T47D (cell line): ENCODE measurements around the gene KIF19.
"Not testable (repeated sequence)": the region's sequence is repeated elsewhere in the genome, so short reads cannot be mapped to it uniquely, and the experiment has no call there.

ENCODE experiments used
- DNase-seq, 2 experiments: peaks; one replicate each; pipeline versions ENCODE4 v3.0.0 to v3.0.0-alpha.2; 2011 to 2012; ENCODE audit warnings: low read depth in 1 of 2, low spot score in 1 of 2
- JUND ChIP-seq: IDR thresholded peaks from 2 replicates; pipeline ENCODE4 v1.6.1; 2012; ENCODE audit warnings: low read depth
- in situ Hi-C: cut with HindIII; loops from 2 replicates; pipeline ENCODE4 v1.10.0; 2016; ENCODE audit warnings: low sequenced_read_pairs, low pct_unique_long_range_greater_than_20kb

Gene KIF19, protein sequence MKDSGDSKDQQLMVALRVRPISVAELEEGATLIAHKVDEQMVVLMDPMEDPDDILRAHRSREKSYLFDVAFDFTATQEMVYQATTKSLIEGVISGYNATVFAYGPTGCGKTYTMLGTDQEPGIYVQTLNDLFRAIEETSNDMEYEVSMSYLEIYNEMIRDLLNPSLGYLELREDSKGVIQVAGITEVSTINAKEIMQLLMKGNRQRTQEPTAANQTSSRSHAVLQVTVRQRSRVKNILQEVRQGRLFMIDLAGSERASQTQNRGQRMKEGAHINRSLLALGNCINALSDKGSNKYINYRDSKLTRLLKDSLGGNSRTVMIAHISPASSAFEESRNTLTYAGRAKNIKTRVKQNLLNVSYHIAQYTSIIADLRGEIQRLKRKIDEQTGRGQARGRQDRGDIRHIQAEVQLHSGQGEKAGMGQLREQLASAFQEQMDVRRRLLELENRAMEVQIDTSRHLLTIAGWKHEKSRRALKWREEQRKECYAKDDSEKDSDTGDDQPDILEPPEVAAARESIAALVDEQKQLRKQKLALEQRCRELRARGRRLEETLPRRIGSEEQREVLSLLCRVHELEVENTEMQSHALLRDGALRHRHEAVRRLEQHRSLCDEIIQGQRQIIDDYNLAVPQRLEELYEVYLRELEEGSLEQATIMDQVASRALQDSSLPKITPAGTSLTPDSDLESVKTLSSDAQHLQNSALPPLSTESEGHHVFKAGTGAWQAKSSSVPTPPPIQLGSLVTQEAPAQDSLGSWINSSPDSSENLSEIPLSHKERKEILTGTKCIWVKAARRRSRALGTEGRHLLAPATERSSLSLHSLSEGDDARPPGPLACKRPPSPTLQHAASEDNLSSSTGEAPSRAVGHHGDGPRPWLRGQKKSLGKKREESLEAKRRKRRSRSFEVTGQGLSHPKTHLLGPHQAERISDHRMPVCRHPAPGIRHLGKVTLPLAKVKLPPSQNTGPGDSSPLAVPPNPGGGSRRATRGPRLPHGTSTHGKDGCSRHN

DNA sequence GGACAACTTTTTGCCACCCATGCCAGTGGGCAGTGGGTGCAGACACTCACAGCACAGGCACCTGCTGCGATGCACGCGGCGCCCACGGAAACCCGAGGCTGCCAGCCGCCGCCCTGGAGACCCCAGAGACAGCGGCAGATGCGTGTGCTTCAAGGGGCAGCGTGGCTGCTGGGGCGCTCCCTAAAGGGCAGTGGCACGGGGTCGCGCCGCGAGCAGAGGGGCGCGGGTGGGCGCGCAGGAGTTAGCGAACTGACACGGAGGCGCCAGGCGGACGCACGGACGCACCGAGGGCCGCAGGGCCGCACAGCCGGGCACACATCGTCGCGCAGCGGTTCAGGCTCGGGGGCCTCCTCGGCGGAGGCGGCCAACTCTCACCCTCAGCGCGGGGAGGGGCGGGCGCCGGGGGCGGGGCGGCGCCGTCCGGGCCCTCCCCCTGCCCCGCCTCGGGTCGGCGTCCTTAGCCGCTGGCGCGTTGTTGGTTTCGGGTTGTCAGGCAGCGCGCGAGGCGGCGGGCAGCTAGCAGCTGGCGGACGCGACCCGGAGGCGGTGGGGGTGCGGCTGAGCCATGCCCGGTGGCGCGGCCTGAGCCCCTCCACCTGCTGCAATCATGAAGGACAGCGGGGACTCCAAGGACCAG, at the start of gene KIF19:
KIF19 (plus strand) TSS at position 484 of the 637 bp plus-strand sequence; CDS start at position 608, 124 bp downstream.
- DNase-seq: no peak
- in situ Hi-C loops: no loop called here
- TF ChIP-seq JUND: no peak

DNA sequence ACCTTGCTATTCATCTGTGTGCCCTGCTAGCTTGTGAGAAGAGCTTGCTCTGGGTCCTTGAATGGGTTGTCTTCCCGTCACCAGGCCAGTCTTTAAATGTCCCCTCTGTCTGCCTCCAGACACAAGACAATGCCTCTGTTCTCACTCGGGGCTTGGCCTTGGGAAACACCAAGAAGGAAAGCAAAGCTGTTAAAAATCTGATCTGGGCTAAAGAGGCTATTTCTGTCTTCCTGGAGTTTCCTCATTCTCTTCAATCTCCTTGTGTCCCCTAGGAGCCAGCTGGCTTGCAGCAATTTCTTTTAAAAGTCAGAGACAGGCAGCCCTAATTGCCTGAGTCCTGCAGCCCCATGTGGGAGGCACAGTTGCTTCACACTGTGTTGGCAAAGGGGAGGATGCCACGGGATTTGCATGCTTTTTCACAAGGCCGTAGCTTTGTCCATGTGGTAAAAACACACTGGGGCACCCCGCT, 49.5 kb upstream of the KIF19 start:
- in situ Hi-C loops: no loop called here
- DNase-seq: no peak
- TF ChIP-seq JUND: no peak

DNA sequence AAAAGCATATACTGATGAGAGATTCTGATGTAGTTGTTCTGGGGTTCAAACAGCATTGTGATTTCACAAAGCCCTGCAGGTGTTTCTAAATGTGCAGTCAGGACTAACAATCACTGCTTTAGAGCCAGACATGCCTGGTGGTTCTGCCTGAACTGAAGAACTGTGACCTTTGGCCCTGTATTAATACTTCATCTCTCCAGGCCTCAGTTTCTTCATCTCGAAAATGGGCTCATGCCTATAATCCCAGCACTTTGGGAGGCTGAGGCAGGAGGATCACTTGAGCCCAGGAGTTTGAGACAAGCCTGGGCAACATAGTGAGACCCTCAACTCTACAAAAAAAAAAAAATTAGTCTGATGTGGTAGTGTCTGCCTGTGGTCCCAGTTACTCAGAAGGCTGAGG, 48.1 kb upstream of the KIF19 start:
- in situ Hi-C loops: no loop called here
- no peak for TF ChIP-seq JUND
- DNase-seq: no peak

DNA sequence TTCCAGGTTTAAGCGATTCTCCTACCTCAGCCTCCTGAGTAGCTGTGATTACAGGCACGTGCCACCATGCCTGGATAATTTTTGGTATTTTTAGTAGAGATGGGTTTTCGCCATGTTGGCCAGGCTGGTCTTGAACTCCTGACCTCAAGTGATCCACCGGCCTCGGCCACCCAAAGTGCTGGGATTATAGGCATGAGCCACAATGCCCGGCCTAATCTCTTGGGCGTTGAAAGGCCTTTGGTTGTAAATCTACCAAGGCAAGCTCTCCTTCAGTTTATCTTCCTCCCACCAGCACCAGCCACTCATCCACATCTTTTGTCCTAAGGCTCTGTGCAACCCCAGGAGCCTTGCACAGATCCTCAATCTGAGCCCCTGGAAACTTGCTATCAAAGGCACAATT, 46.4 kb upstream of the KIF19 start:
- in situ Hi-C loops, DNase-seq: not testable (repeated sequence)

DNA sequence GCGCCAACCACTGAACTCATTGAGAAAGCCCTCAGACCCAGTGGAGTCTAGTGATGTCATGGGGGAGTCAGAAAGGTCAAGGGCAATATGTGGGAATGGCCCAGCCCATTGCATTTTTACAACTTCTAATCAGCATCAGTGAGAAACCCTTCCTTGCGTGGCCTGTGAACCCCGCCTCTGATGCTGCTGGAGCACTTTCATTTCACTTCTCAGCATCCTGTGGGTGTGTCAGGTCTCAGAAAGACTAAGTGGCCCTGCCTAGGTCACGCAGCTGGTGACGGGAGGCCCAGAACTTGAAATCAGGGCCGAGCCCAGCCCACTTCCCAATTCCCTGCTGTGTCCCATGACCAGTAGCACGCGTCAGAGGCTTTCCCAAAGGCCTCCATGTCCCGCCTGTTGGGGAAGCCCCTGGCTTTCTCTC, 45.9 kb upstream of the KIF19 start:
- no peak for TF ChIP-seq JUND
- DNase-seq: no peak
- in situ Hi-C loops: no loop called here

DNA sequence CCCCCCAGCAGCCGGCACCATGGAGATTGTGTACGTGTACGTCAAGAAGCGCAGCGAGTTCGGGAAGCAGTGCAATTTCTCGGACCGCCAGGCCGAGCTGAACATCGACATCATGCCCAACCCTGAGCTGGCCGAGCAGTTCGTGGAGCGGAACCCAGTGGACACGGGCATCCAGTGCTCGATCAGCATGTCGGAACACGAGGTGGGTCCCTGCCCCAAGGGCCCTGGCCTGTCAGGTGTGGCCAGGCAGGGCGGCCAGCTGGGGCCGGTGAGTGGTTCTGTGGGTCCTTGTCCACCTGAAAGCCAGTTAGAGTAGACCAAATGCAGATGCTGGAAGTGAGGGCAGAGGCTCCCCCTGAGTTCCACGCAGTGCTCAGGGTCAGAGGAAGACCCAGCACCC, 44.2 kb upstream of the KIF19 start:
- in situ Hi-C loops: no loop called here
- no peak for DNase-seq
- no peak for TF ChIP-seq JUND

DNA sequence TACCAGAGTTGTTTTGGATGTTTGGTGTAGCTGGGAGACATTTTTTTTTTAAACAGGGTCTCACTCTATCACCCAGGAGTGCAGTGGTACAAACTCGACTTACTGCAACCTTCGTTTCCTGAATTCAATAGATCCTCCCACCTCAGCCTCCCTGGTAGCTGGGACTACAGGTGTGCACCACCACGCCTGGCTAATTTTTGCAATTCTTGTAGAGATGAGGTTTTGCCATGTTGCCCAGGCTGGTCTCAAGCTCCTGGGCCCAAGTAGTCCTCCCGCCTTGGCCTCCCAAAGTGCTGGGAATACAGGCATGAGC, 43.8 kb upstream of the KIF19 start:
- DNase-seq, in situ Hi-C loops: not testable (repeated sequence)

DNA sequence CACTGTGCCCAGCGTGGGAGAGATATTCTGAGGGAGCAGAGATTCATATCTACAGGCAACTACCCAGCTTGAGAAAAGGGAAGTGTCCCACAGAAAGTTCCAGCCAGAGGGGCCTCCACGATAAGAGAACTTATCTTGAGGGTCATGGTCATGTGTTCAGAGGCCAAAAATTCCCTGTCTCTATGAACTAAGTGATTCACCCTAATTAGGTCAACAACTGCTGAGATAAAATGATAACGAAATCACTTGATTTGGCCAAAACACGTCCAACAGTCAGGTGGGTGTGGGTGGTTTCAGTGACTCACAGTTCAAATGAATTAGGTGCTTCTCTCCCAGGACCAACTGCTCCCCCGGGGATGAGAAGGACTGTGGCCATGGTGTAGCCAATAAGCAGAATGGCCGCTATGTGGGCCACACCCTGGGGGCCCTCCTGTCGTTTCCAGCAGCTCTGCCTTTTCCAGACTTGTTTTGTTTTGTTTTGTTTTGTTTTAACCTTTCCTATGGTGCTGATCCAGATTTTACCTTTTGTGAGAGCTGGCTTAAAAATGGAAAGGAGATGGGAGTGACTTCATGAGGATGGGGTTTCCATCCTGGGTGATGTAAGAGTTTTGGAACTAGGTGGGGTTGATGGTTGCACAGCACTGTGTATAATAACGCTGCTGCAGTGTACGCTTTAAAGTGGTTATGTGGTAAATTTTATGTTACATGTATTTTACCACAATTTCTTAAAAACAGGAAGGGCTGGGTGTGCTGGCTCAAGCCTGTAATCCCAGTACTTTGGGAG, 43.2 kb upstream of the KIF19 start:
- in situ Hi-C loops: no loop called here
- DNase-seq: no peak
- no peak for TF ChIP-seq JUND

DNA sequence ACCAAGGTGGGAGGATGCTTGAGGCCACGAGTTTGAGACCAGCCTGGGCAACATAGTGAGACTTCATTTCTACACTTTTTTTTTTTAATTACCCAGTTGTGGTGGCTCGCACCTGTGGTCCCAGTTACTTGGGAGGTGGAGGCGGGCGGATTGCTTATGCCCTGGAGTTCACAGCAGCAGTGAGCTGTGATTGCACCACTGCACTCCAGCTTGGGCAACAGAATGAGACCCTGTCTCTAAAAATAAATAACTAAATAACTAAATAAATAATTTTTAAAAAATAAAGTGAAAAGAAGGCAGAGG, 42.7 kb upstream of the KIF19 start:
- no peak for DNase-seq
- in situ Hi-C loops: no loop called here
- TF ChIP-seq JUND: no peak

DNA sequence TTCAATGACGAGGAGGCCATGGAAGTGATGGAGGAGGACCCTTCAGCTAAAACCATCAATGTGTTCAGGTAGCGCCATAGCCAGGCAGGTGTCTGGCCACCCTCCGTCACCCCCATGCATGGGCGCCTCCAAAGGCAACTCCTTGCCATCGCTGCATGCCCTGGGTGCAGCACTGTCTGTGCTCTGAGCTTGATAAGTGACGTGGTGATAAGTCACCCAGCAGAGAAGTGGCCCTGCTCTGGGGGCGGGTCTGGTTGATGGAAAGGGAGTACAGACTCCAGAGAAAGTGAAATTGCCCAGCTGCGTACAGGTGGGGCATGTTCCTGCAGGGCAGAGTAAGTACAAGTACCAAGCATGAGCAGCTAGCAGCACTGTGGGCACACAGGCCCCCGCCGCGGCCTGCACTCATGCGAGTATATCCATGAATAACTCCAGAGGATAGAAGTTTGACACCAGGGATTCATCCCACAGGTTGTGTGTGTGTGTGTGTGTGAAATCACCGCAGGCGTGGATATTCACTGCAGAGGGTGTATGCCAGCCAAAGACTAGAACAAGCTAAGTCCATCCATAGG, 38.9 kb upstream of the KIF19 start:
- no peak for TF ChIP-seq JUND

DNA sequence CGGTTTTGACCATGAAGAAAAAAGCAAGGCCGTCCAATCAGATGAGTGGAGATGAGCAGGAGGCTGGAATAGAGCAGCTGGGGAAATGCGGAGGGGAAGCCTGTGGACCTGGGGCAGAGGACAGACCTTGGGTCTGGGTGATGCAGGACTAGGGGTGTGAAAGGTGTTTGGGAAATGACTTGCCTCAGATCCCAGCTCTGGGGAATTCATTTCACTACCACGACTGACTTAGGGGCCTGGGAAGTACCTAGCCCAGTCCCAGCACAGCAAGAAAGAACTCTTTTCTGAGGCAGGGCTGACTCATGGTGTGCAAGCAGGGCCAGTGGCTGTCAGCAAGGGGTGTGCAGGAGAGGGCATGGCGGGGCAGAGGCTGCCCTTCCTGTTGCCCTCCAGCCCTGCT, 37.2 kb upstream of the KIF19 start:
- no peak for DNase-seq
- in situ Hi-C loops: no loop called here
- TF ChIP-seq JUND: no peak

More for the DNA sequence above, 38.9 kb upstream of the KIF19 start:
- DNase-seq: no peak
- in situ Hi-C loops: no loop called here

DNA sequence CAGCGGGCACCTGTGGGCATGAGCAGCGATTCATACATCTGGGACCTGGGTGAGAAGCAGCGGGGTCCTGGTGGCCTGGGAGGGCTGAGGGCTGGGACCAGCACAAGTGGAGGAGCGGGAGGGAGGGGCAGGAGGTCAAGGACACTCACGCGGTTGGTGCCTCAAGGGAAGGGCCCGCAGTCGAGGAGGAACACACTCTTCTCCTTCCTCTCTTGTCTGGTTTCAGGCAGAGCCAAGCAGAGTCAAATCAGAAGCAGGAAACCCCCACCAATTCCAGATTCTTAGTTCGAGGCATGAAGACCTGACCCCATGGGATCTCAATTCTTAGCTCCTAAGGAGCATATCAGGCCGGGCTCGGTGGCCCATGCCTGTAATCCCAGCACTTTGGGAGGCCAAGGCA, 36.3 kb upstream of the KIF19 start:
- TF ChIP-seq JUND: no peak
- in situ Hi-C loops: no loop called here
- no peak for DNase-seq
